HS-5 (cell line): ENCODE measurements around the gene KRT72.

Source experiments
- DNase-seq: peaks from one replicate; pipeline ENCODE4 v3.0.0-alpha.2; 2012; ENCODE audit warnings: low read depth

Gene KRT72

DNA sequence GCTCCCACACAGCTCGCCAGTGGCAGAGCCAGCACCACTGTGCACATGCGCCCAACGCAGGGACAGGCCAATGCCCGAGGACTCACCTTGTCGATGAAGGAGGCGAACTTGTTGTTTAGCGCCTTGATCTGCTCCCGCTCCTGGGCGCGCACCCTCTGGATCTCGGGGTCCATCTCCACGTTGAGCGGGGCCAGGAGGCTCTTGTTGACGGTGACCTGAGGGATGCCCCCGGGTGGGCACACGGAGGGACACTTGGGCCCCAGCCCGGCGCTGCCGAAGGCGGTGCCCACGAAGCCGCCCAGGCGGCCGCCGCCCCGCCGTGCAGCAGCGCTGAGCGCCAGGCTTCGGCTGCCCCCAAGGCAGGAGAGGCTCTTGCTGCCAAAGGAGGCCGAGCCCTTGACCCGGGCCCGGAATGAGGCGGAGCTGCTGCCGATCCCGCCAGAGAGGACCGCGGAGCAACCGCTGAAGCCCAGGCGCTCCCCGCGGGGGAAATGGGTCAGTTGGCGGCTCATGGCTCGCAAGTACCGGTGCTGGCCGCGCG, at the start of gene KRT72:
KRT72 (minus strand) TSS at position 523 of the 541 bp plus-strand sequence; CDS start at position 512, 11 bp downstream.
- DNase-seq, result no peak

DNA sequence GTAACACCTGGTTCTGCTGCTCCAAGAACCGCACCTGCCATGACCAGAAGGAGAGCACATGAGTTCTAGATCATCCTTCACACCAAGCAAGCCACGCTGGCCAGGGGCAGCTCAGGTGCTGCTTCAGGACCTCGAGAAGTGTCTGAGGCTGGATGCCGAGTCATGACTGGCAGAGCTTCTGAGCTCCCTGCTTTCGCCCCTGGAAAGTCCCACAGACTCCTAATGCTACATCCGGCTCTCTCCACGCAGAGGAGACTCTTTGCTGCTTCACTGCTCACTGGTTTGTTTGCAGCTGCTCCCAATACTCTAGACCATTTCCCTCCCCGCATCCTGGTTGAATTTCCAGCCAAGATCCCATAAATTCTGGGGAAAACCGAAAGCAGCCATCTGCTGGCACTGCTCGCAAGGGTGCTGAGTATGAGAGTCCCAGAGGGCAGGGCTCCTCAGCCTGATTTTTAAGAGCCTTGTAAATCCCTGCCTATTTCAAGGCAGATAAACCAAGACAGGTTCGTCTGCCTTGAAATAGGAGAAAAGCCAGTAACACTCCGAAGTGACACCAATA, 49.3 kb upstream of the KRT72 start:
- DNase-seq, result no peak

DNA sequence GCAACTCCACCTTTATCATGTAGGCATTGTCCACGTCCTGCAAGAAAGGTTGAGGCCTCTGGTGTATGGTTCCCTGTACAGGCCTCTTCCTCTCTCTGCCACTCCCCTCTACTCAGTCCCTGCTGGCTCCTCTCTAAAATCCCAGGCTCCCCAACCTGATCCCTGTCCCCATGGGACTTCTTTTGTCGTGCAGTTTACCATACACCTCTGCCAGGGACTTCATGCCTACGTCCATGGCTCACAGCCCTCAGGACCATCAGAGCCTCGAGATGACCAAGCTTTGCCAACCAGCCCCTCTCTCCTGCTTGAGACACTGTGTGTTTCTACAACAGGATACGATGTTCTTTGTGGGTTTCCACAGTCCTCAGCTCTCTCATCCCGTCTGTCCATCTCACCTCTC, 47.8 kb upstream of the KRT72 start:
- no peak for DNase-seq

DNA sequence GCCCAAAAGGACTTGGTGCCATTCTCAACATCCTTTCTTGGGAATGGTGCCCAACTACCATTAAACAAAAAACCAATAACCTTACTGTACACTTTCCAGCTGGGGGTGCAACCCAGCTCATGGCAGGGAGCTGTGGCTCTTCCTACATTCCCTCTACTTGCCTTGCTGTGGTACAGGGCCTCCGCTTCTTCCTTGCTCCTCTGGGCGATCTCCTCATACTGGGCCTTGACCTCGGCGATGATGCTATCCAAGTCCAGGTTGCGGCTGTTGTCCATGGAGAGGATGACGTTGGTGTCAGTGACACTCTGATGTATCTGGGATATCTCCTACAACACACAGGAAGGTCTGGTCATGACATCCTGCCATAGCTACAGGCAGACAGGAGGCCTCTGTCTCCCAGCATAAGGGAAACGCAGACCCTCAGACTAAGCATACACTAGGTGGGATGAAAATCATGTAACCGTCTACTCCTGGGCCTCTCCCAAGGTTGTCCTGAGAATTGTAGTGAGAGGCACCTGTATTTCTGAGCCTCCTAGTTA, 46.8 kb upstream of the KRT72 start:
- DNase-seq, result no peak

DNA sequence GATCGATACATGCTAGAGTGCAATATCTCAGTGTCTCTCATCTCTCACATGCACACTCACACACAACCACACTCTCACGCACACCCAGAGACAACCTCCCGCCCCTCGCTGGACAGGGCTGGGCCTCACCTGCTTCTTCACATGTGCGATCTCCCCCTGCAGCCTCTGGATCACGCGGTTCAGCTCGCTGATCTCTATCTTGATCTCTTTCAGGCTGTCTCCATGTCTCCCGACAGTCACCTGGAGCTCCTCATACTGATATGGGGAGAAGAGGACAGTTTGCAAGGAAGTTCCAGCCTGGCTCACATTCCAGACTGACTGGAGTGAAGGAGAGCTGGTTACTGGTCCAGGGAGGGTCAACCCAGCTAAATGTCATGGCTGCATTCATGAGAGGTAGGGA, 46.3 kb upstream of the KRT72 start:
- no peak for DNase-seq

DNA sequence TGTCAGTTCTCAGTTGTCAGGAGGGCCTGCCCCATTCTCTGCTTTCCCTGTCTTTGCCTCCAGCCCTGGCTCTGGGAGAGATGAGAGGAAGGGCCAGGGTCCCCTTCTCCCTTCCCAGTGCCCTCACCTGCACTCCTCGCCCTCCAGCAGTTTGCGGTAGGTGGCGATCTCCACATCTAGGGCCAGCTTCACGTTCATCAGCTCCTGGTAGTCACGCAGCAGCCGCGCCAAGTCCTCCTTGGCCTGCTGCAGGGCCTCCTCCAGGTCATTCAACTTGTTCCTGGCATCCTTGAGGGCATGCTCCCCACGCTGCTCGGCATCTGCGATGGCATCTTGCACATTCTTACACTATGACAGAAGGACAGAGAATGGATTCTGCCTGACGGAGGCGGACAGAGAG, 45.4 kb upstream of the KRT72 start:
- DNase-seq, result no peak

DNA sequence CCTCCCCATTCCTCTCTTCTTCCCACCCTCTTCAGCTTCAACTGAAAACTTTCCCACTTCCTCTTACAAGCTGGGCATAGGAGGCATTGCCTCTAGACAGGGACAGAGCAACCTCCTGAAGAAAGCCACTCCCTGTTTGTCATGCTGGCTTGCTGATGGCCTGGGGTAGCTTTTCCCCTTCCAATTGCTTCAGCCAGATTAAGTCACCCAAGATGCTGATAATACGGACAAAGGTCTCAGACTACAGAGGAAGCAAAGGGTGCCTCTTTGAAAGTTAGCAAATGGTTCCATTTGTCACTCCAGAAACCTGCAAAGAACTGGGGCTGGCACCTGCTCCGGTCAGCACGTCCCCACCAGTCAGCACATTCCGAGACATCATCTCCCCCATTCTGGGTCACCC, 44.7 kb upstream of the KRT72 start:
- no peak for DNase-seq

DNA sequence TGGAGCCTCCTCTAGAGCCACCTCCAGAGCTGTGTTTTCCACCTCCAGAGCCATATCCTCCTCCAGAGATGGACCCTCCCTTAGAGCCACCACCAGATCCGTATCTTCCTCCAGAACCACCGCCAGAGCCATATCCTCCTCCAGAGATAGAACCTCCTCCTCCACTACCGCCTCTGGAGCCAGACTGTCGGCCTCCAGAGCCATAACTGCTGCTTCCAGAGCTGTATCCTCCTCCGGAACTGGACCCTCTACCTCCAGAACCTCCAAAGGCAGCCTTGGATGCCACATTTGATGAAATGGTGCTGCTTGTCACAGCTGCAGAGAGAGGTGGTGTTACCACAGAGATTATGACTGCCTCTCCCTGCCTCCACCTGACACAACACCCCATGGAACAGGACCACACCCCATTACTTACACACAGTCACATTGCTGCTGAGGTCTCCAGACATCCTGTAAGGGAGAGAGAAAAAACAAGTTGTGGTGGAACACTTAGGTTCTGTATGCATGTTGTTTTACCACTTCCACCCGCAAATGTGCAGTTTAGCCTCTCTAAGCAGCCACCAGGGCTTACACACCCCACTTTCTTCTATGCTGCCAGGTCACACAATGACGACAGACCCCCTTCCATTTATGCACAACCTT, 44.0 kb upstream of the KRT72 start:
- no peak for DNase-seq

DNA sequence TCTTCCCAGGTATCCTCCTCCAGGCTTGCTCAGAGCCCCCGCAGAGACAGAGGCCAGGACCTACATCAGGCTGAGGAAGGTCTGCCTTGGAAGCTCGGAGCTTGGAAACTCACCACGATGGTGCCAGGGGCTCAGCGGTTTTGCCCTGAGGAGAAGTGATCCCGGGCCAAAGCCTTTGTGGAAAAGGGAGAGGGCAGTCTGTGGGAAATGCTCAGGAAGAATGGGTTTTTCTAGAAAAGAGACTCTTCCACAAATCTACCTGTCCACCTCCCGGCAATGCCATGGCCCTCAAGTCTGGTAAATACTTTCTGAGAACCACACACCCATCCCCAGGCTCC, 42.8 kb upstream of the KRT72 start:
- DNase-seq, result no peak

DNA sequence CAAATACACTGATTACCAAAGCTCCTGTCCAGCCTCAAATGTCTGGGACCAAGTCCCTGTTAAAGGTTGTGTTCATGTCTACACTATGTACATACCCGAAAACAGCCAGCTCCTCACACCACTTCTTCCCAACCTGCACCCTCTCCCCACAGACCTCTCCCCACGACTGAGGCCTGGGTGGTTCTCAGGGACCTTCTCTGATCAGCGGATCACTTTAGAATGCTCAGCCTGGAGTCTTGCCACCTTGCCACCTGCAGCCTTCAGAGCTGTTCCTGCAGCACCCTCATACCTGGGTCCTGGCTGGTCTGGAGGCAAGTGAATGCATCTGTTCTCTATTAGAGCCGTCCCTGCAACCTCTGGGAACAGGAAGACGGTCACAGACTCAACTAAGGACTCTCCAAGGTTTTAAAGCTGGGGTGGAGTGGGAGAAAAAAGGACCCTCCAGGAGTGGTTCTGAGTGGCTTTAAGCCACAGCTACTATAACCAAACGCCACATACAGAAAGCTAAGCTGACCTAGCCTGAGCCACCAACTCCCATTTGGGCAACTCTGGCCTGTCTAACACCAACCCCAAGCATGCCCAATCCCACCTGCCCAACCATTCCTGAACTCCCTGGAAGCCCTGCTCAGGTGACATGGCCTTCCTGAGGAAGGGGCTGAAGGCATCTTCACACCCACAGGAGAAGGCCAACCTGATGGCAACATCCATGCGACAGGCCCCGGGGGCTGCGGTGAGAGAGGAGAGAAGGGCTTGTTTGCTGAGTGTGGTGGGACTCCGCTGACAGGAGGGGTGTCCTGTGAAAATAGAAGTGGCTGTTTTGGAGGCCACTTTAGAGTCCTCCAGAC, 42.2 kb upstream of the KRT72 start:
- no peak for DNase-seq

DNA sequence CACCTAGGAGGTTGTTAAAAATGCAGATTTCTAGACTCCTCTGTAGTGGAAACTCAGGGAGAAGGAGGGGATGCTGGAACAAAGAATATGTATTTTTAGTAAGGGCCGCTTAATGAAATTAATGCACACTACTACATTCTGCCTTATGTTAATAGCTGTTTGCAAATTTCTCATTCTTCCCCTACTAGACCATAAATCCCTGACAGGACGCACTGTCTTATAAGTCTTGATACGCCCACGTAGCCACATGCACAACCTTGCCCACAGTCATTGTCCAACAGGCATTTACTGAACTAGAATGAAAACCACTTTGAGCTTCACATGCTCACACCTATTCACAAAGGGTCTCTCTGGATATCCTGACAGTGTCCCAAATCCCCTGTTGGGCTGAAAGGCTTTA, 40.2 kb upstream of the KRT72 start:
- DNase-seq, result no peak

DNA sequence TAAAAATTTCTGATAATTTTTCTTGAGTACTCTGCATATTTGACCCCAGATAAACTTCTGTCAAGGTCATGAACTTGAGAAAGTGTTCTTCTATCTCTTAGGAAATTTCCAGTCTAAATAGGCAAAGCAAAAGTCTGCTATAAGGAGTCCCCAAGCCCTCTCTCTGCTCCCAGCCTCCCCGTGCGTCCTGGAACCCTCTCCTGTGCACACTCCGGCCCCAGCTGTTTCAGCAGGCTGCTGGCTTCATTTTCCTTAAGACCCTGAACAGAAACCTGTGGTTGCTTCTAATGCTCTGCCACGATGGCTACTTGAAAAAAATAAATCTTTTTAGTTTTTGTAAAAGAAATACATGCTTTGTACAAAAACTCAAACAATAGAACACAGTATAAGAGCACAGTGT, 36.0 kb upstream of the KRT72 start:
- DNase-seq, result no peak

DNA sequence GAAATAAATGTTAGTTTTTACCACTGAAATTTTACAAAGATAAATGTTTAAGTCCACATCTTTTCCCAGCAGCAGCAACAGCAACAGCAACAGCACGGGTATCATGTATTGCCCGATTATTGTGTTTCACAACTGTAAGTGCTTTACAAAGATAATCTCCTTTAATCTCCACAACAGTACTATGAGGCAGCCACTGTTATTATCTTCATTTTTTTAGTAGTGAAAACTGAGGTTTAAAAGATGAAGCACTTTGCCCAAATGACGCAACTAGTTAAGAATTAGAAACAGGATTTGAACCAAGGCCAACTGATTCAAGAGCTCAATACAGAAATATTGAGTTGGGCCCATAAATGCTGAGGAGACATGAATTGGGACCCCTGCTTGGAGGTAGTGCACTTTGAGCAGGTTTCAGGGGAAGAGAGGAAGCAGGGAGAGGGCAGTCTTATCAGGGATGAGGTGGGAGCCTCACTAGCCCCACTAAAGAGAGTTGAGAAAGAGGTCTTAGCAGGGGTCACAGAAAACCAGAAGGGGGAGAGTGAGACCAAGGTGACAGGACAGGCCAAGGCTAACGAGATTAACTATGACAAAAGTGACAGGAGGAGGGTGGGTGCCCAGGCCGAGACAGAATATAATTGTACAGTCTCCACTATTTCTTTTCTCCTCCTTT, 35.5 kb upstream of the KRT72 start:
- no peak for DNase-seq

DNA sequence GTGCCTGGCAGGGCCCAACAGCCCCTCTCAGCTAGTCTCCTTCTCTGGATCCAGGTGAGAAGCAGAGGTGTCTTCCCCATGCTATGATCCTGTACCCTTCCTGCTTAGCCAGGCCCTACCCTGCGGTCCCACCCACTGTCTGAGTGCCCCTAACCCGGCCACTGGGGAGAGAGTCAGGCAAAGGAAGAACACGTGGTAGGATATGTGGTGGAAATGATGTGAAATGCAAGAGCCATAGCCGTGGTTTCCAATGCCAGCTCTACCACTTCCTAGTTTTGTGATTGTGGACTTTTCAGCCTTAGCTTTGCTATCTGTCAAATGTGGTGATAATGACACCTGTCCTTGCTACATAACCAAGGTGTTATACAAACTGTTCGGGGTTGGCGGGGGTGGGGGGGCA, 34.9 kb upstream of the KRT72 start:
- no peak for DNase-seq

DNA sequence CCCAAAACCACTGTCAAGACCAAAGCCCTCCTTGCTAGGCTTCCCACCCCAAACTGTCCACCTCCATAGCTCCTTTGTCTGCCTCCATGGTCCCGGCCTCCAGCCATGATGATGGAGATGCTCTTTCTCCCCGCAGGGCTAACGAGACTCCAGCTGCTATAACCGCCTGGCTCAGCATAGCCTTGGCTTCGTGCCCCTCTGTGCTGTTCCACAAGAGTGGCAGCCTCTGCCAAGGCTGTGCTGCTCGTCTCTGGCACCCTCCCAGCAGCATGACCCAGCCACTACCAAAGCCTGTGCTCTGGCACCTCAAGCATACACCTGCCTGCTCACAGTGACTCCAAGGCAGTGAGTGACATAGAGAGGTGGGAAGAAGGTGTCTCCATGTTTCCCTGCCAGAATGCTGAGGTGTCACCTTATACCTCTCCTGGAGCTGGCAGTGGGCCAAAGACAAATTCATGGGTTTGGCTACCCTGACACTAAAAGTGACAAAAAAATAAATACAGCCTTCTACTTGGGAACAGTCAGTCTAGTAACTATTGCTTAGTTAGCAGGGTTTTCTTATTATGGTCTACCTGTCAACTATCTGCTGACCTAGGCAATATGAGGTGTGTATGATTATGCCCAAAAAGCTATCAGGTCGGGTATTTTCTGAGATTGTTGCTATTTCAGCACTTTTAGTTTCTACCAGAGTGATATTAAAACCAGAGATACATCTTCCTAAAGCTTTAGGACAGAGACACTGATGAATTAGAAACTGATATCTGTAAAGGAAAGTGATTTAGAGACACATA, 33.2 kb upstream of the KRT72 start:
- no peak for DNase-seq

DNA sequence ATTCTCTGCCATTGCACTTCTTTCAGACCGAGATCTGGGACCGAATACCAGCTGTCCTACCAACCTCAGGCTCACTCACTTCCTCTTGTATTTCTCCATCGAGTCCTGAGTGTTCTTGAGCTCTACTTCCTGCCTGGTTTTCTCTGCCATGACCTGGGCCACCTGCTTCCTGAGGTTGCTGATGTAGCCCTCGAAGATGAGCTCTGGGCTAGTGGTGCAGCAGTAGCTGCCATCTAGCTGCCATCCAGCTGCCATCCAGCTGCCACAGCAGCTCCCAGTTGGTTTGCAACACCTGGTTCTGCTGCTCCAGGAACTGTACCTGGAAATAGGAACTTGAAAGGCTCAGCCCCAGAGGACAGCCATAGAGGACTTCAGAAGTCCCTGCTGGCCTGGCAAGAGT, 32.1 kb upstream of the KRT72 start:
- DNase-seq, result no peak

DNA sequence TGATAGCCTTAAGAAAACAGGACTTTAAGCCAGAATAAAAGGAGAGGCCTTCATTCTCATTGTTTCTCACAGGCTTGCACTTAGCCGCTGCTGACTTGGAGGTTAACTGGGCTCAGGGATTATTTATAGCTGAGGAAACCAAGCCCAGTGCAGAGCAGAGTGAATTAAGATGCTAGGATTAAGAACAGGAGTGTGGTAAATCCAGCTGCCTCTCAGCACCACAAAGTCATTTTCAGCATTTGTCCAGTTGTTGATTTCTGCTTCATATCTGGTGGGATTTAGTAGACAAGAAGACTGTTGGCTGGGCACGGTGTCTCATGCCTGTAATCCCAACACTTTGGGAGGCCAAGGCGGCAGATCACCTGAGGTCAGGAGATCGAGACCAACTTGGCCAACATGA, 31.4 kb upstream of the KRT72 start:
- DNase-seq, result no peak

DNA sequence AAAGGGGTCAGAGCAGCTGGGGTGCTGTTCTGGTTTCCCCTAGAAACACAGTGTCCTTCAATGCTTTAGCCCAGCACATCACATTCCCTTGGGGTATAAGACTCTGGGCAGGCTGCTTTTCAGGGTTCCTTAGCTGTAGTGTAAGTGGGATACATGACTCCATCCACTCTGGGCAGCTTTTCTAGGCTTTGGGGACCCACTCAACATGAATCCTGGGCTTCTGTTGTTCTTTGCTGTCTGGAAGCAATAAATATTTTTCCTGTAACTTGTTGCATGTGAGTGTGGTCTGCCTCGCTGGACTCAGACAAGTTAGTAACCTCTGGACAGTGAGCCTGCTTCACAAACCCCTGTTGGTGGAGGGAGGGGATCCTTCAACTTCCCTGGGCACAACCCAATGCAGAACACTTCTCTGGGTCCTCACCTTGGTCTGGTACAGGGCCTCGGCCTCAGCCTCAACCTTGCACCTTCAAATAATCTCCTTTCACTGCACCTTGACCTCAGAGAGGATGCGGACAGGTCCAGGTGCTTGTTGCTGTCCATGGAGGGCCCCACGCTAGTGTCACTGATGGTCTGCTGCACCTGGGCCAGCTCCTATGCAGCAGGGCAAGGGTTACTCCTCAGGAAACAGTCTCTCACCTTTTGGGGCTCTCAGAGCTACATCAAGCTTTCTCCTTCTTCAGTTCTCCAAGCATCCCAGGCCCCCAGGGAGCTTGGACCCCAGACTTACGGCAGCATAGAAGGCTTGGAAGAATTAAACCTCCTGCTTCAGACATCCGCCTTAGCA, 30.6 kb upstream of the KRT72 start:
- no peak for DNase-seq

DNA sequence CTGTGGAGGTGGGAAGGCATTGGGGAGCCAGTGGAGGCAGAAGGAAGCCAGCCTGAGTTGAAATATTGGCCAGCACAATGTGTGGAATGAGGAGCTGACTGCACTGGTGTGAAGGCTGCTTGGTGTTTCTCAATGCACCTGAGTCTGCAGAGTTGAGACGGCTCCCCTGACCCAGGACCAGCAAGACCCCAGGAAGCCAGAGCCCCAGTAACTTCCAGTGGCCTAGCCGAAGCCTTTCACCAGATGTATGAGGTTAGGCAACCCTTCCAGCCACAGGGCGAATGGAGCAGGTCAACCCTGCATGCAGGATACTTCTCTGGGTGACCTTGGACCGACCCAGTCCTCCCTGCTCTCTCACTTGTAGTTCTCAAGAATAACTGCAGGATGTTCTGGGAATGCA, 30.0 kb upstream of the KRT72 start:
- no peak for DNase-seq

DNA sequence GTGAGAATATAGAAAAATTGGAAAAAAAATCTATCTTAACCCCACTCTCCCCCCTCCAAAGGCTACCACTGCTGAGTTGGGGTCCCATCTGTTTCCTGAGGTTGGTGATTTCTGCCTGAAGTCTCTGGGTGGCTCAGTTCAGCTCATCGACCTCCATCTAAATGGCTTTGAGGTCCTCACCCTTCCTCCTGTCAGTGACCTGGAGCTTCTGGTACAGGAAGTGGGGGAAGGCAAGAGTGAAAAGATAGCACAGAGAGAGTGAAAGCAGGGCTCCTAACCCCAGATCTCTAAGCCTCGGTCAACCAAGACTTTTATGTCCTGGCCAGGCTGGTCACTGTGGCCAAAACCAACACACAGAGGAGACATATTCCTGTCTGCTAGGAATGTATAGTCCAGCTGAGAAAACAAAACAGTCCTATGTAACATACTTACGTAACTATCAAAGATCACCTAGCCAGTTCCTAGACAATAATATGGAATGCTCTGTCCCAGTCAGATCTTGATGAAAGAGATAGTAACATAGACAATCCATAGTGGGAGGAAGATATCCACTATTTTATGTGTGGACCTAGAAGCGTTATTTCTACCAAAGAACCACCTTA, 29.4 kb upstream of the KRT72 start:
- no peak for DNase-seq
